ENCODE data around the gene RAMP1. TPM values are rescaled to one million over a fixed set of nuclear protein-coding genes. Genes with fewer than 3 reads are reported as not detected.

RAMP1 gene
- total RNA-seq, 1 experiment from 2014 or later = 23.4 TPM

GRCh38 chr2:237862528-237862895 is 3.1 kb downstream of the RAMP1 start:
- Histone ChIP-seq H3K9me2 (ENCODE audit: insufficient read depth) (no peaks in the 10 kb centered on the region), H3K27ac (ENCODE audit: low read depth, low read length) (peak overlapping the region; percentile 90), H3K79me2 (ENCODE audit: insufficient read depth, low read length) (peaks cover 33% of the 10 kb centered on the region), H3K4me2 (ENCODE audit: low read length) (peak overlapping the region; percentile 93), H3K9ac (ENCODE audit: low read length) (peak overlapping the region; percentile 65), H2AFZ (ENCODE audit: low read depth, low read length, poor library complexity, severe bottlenecking) (no peak overlapping the region), H3K36me3 (ENCODE audit: control insufficient read depth in 1 of 2, insufficient read depth in 2 of 2, low read length in 2 of 2) (no peaks in the 10 kb centered on the region), H3K4me3 (replicated peaks in 1 of 2; ENCODE audit: low read depth in 1 of 2, low read length in 2 of 2) (no peak overlapping the region), H3K4me1 (ENCODE audit: control insufficient read depth in 1 of 2, insufficient read depth in 2 of 2, low read length in 2 of 2) (peaks cover 69 to 89% of the 10 kb centered on the region in 2 experiments), H4K20me1 (ENCODE audit: insufficient read depth) (no peaks in the 10 kb centered on the region), H3K9me3 (ENCODE audit: control insufficient read depth in 1 of 2, insufficient read depth in 1 of 2, low read depth in 1 of 2, low read length in 2 of 2) (no peaks in the 10 kb centered on the region), H3K27me3 (ENCODE audit: insufficient read depth, low read length) (no peaks in the 10 kb centered on the region)
- CTCF ChIA-PET = interaction anchor here (2.0 kb wide), 1 partner anchor 61 kb away, joined by 7 read pairs; no protein-coding TSS in a partner anchor
- POLR2A ChIA-PET = no interaction called here
- RAD21 ChIA-PET (ENCODE audit: low non-redundant PET in 1 of 2, low total read pairs in 2 of 2, uncharacterized antibody in 2 of 2, unreplicated experiment in 2 of 2) = no interaction called here
- no TSS peak for BruUV-seq (replicated peaks)
- no peak for DNase-seq (ENCODE audit: low read depth, low spot score)
- no peak for ATAC-seq
- intact Hi-C loops (cut with micrococcal nuclease) = loop anchor here (5.0 kb wide), 1 partner anchor 60 kb away; no protein-coding TSS in a partner anchor
- TF ChIP-seq REST (IDR thresholded peaks at IDR 0.05; ENCODE audit: low read depth) (no peak), CEBPB (IDR thresholded peaks at IDR 0.05; ENCODE audit: low read depth) (no peak), SP1 (IDR thresholded peaks at IDR 0.05; ENCODE audit: low read depth) (no peak), EZH2phosphoT487 (IDR thresholded peaks at IDR 0.05; ENCODE audit: borderline replicate concordance) (no peak), ZBTB33 (IDR thresholded peaks at IDR 0.05; ENCODE audit: extremely low read depth, insufficient replicate concordance, low read length) (no peak), EZH2 (IDR thresholded peaks at IDR 0.05) (no peak), JUND (IDR thresholded peaks at IDR 0.05) (no peak)
